Measurements from ENCODE around the gene TTF2.

The TTF2 gene

DNA sequence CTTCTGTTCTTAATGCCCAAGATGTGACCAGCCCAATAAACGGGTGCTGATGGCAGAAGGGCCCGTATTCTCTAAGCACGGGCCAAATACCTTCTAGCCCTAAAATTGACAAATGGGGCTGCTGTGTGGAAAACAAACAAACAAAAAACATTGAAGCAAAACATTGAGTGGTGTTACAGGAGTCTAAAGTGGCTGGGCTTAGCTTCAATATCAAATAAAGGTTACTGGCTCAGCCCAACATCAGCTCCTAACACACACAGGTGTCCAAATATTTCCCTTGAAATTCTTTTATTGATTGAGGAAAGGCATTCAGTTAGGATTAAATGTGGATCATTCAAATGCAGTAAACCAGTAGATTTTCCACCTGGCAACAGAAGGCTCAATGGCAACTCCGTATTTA lies 13.3 kb upstream of the TTF2 start:
- DNase-seq (ENCODE audit: low read depth), result no peak

DNA sequence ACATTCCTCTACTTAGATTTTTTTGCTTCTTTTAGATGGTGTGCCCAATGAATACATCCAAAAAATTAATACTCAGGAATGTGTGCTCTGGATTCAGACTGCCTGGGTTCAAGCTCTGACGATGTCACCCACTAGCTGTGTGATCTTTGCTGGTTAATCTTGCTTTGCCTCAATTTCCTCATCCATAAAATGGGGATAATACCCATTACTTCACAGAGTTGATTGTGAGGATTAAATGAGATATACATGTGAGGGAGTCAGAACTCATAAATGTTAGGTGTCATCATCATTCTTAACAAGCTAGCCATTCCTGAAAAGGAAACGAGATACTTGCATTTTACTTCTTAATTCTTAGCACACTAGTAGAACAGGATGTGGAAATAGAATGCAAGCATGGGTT lies 12.9 kb upstream of the TTF2 start:
- no peak for DNase-seq (ENCODE audit: low read depth)

DNA sequence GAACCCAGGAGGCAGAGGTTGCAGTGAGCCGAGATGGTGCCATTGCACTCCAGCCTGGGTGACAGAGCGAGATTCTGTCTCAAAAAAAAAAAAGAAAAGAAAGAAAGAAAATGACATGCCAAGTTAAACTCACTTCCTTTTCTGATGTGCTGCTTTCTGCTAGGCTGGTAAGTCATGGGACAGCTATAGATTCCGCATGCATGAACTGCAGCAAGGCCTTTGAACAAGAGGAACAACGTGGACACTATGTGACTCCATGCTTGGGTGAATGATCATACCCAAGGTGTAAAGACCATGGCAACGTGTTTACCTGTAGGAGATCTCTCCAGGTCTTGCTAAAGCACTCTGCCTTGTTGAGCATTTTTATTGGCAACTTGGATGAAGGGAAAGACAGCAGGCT lies 10.3 kb upstream of the TTF2 start:
- no peak for DNase-seq (ENCODE audit: low read depth)

DNA sequence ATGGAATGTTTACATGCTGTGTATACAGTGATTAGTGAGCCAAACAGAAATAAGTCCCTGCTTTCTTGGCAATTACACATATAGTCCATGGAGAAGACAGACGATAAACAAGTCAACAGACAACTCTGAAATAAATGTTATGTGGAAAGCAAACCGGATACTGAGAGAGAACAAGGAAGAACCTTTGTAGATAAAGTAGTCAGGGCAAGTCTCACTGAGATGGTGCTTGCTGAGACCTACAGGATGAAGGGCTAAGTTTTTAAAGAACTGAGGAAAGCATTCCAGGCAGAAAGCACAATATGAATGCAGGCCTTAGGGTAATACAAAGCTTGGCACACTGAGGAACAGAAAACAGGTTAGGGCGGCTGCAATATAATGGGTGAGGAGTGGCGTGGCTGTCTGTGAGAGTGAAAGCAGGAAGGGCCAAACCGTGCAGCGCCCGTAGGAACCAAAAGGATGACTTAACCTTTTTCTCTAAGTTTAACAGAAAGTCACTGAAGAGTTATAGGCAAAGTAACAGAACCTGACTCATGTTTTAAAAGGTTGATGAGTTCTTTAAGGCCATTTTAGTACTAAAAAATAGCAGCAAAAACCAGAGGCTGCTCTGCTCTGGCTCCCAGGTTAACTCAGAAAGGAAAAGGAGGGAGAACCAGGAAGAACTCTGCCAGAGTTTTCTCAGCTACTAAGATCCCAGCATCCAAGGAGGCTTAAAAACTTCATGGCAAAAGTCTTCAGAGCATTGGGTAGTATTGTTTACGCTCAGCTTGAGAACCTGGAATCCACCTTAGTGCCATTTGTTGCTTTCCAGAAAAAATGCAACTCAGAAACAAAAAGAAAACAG lies 8.7 kb upstream of the TTF2 start:
- DNase-seq (ENCODE audit: low read depth), result no peak

DNA sequence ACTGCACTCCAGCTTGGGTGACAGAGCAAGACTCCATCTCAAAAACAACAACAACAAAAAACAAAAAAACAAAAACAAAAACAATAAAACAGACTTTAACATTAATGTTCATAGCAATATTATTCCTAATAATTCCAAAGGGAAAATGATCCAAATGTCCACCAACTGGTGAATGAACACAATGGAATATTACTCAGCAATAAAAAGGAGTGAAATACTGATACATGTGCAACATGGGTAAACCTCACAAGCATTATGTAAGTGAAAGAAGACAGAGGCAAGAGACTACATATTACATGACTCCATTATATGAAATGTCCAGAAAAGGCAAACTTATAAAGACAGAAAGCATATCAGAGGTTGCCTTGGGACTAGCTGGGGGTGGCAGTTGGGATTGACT lies 6.1 kb upstream of the TTF2 start:
- DNase-seq (ENCODE audit: low read depth), result no peak

DNA sequence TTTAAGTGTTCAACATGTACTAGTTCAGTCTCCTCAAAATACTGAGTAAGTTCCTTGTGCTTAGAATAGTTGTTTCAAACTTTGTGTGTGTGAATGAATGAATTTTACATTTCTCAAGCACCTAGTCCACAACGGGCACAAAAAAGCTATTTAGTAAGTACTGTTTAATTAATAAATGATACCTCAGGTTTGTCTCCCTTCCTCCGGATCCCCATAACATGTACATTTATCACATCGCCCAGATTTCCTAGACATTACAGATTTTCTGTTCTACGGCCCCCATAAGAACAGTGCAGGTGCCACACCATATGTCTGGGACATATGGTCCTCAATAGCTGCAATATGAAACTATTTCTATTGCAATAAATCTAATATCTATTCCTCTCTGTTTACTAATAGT lies 1.3 kb upstream of the TTF2 start:
- DNase-seq (ENCODE audit: low read depth), result no peak

DNA sequence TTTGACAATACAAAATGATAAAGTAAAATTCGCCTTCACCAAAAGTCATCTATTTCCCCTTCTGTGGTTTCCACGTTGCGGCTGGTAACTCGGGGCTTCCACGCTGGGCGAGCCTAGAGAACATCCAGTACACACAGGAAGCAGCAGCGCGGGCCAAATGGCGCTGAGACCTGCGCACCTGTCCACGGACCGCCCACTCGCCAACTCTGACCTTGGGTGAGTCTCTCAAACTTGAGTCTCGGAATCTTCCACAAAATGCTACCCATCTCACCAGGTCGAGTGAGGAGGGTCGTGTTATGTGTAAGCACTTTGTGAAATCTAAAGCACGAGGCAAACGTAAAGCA lies 820 bp upstream of the TTF2 start:
- DNase-seq (ENCODE audit: low read depth), result peak; percentile 45

DNA sequence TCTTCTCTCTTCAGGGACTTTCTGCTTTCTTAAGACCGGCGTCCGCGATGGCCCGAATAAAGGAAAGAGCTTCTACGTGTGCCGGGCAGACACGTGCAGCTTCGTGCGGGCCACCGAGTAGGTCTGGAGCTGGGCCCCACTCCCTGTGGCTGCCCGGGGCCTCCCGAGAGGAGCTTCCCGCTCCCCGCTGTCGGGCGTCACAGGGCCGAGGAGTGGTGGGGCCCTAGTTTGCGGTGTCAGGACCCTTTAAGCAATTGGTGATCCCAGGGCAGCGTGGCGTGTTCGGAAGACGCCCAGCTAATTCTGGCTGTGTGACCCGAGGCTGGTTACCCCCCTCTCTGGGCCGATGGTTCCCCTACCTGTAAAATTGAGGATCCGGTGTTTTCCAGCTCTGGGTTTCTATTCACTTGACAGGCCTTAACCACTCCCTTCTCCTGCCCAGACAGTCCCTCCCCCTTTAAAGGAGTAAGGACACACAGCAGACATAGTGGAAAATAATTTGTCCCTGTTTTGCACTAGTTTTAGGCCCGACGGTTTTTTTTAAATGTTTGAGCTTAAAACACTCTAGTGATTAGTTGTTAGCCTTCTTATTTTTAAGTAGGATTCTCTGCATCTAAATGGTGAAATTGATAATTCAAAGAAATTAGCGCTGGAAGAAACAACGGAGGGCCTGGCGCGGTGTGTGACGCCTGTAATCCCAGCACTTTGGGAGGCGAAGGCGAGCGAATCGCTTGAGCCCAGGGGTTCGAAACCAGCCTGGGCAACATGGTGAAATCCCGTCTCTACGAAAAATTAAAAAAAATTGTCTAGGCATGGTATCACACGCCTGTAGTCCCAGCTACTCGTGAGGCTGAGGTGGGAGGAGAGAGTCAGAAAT lies 553 bp downstream of the TTF2 start:
- peak; percentile 1 for DNase-seq (ENCODE audit: low read depth)

DNA sequence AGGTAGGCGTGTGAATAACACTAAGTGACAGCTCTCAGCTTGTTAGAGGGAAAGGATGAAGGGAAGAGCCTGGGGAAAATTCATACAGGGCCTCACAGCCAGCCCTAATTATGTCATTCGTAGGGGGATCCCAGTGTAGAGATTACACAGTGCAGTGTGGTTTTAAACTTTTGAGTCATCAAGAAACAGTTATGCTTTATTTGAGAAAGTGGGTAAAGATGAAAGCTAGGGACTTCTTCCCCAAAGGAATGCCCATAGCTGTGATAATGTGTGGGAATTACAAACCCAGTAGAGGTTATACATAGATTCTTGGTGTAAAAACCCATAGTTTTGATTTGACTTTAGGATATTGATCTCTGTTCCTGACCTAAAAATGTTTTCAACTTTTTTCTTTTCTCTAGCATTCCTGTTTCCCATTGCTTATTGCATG lies 1.9 kb downstream of the TTF2 start:
- no peak for DNase-seq (ENCODE audit: low read depth)

DNA sequence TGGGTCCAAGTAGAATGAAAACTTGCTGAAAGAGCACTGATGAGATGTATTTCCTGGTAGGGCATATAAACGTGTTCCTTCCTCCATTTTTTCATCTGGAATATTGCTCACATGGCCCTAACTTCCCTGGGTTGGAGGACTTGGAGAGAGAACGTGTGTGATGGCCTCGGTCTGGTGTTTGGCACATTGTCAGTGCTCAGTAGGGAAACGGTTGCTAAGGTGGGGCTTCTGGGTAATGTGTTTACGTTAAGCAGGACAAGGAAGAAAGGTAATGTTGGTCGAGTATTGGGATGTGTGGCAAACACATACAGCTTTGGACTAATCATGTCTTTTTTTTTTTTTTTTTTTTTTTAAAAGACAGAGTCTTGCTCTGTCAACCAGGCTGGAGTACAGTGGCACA lies 6.2 kb downstream of the TTF2 start:
- no peak for DNase-seq (ENCODE audit: low read depth)

DNA sequence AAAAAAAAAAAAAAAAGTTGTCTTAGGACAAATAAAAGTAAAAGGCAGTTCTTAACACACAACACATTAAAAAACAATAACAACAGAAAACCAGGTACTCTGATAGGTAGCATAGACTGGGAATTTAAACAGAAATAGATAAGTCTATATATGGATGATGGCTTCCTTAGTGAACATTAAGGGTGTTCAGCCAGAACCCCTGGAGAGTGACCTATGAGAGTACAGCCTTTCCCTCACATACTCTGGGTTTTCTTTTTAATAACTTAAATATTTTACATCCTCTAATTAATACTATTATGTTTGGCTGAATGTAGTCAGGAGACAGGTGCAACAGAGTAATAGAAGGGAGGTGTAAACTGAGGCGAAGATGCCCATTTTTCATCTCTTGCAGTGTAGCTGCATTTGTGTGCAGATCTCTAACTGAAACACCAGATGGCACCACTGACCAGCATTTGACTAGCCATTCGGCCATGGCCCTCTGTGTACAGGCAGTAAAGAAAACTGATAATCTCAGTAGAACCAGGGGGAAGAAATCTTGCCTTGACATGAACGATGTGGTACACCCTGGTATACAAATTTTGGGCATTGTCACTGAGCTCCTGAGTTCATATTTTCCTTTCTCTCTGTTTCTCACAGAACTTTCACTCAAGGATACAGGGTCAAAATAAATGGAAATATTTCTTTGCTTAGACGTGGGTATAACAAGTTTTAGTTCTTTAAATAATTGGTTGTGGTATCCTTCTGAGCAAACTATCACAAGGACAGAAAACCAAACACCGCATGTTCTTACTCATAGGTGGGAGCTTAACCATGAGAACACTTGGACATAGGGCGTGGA lies 7.6 kb downstream of the TTF2 start:
- peak; percentile 21 for DNase-seq (ENCODE audit: low read depth)

DNA sequence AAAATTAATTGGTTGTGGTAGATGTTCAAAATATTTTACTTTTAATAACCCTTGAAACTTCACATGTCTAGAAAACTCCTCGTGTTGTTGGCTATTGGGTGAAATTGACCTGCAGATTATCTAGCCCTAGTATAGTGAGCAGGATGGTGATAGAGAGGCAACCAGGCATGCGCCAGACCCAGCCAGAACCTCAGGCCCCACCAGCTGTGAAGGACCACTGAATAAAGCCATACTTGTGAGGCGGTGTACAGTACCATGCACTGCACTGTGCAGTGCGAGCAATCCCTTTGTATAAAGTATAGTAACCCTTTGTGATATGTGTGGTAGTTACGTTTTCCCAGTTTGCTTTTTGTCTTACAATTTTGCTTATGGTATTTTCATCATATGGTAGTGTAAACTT lies 8.5 kb downstream of the TTF2 start:
- no peak for DNase-seq (ENCODE audit: low read depth)

DNA sequence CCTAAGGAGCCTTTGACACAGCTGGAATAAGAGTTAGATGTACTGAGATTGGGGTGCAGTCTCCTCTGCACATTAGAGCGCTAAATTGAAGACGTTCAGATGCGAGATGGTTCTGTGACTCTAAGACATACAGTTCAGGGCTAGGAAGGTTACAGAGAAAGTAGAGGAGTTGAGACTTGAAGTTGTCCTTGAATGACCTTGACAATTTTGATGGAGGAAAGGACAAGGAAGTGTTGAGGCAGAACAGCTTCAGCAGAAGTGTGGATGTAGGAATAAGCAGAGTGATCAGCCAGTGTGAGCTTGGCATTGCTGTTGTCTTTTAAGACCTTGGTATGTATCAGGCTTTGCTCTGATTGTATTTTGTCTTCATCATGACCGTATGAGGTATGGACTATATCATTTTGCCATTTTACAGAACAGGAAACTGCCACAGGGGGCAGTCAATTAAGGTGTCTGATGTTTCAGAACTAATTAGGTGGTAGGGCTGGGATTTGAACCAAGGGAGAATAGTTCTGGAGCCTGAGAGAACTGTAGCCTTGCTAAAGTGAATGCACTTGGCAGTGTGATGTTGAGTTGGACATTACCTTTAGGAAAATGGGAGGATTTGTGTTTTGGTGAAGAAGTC lies 9.2 kb downstream of the TTF2 start:
- DNase-seq (ENCODE audit: low read depth), result no peak

DNA sequence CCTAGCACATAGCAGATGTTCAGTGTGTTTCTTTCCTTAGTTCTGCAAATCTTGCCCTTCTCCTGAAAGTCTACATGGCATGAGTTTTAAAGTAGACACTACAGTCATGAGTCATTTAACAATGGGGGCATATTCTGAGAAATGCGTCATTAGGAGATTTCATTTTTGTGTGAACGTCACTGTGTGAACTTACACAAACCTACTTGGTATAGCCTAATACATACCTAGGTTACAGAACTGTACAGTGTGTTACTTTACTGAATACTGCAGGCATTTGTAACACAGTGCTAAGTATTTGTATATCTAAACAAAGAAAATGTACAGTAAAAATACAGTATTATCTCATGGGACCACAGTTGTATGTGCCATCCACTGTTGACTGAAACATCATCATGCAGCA lies 10.0 kb downstream of the TTF2 start:
- no peak for DNase-seq (ENCODE audit: low read depth)

DNA sequence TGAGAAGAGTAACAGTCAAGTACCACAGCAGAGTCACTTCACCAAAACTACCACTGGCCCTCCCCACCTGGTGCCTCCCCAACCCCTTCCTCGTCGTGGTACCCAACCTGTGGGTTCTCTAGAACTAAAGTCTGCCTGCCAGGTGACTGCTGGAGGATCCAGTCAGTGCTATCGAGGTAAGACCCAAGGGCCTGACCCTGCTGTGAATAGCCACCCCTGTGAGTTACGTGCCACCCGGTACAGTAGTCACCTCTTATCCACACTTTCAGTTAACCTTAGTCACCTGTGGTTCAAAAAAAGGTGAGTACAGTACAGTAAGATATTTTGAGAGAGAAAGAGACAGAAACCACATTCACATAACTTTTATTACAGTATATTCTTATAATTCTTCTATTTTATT lies 16.5 kb downstream of the TTF2 start:
- no peak for DNase-seq (ENCODE audit: low read depth)

DNA sequence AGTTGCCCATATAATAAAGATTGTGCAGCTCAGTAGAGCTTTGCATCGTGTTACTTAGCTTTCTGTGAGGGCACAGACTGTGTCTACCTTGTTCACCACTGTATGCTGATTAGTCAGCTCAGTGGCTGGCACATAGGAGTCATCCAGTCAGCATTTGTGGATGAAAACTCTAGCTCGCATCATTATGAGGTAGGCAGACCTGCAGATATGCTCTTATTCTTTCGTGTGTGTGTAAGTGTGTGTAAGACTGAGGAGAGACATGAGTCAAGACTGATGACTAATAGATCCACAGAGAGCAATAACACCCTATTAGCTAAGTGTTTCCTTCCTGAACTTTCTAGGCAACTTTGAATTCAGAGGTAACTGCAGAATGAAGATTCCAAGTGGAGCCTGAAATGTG lies 17.1 kb downstream of the TTF2 start:
- DNase-seq (ENCODE audit: low read depth), result no peak

DNA sequence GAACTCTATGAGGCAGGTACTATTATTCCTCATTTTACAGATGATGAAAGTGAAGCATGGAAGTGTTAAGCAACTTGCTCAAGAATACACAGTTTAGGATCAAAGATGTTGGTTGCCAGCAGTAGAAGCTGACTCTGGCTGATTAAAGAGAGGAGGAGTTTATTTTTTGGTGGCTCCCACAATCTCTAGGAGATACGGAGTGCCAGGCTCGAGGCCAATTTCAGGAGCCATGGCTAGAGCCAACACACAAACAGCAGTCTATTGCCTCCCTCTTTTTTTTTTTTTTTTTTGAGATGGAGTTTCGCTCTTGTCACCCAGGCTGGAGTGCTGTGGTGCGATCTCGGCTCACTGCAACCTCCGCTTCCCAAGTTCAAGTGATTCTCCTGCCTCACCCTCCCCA lies 19.6 kb downstream of the TTF2 start:
- no peak for DNase-seq (ENCODE audit: low read depth)

DNA sequence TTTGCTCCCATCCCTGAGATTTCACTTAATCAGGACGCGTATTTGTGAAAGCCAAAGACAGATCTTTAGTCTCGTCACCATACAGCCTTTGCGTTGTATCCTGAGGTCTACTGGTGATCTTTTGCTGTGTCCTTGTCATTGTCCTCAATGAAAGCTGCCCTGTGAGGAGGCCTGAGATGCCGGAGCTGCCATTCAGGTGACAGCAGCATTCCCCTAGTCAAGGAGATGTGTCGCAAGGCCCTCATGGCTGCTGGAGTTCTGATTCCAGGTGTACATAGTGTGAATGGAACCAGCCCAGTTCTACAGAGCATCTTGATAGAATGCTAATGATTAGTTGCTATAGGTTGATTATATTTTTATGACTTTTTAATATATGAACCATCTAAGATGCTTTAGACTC lies 24.1 kb downstream of the TTF2 start:
- DNase-seq (ENCODE audit: low read depth), result no peak

DNA sequence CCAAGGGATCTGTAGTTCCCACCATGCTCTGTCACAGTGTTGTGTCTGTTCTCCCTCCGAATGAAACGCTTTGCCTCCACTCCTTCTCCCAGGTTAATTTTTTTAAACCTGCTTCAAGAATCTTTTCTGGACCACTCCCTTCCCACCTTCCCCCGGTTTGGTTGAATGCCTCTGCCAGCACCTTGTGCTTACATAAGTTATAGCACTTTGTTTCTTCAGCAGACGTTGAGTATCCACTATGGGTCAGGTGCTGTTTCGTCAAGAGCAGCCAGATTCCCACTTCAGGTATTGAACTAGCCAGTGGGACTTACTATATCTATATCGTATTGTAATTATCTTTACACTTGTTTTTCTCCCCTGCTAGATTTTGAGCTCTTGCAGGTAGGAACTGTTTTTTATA lies 27.6 kb downstream of the TTF2 start:
- no peak for DNase-seq (ENCODE audit: low read depth)

DNA sequence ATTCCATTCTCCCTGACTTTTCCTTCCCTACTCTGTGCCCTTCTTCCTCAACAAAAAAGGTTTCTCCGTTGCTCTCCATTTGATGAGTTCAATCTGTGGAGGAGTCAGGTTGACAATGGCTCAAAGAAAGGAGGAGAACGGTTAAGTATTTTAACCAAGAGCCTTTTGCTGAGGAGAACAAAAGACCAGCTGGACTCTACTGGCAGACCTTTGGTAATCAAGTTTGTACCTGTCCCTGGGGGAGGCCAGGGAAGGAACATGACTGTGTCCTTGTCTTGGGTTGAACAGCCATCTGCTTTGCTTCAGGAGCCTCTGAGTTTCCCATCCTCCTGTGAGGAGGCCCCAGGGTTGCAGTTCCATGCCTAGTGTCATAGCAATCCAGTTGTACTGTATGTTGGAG lies 29.9 kb downstream of the TTF2 start:
- no peak for DNase-seq (ENCODE audit: low read depth)

DNA sequence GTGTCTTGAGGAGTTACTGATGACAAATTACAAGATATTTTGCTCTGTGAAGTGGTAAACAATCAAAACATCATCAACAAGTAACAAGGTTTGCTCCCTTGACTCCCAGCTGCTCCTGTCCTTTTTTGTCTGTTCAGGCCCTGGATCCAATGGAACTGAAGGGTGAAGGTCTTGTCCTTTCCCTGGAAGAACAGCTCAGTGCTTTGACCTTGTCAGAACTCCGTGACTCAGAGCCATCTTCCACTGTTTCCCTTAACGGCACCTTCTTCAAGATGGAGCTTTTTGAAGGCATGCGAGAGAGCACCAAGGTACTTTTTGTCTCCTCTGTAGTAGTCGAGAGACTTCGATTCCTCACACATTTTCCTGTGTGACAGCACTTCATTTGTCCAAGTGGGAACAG lies 32.5 kb downstream of the TTF2 start:
- no peak for DNase-seq (ENCODE audit: low read depth)

DNA sequence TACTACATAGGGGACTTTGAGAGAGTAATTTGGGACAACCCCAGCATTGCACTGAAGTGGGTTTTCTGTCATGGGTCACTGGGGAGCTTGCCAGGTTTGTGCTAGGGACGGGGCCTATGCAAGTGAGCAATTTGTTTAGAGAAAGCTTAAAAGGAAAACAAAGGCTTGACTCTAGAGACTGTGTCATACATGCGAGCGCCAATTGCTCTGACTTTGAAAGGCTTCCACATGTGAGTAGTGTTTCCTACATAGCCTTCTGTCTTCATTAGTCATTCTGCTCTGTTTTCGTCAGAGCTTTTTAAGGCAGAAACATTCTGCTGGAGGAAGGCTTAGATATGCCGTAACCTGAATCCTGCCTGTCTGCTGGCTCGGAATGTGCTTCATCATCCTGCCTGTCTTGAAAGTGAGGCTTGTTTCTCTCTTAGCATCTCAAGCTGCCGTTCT lies 33.0 kb downstream of the TTF2 start:
- no peak for DNase-seq (ENCODE audit: low read depth)
